Skin of body (tissue), 2 donors: ENCODE data around the gene RGS1. TPM values are rescaled to one million over a fixed set of nuclear protein-coding genes. Genes with fewer than 3 reads are reported as not detected.
"Not testable (repeated sequence)": the region's sequence is repeated elsewhere in the genome, so short reads cannot be mapped to it uniquely, and the experiment has no call there.

Source experiments
- DNase-seq: peaks from one replicate; lab custom pipeline; 2025; lab: John Stamatoyannopoulos, UW
- total RNA-seq: library from RNA; depleted of rRNA; stranded (reverse); fragments of >200 nt; gene quantifications from one replicate; pipeline ENCODE4 v1.2.3, GENCODE V29; 2014

RGS1 gene, protein sequence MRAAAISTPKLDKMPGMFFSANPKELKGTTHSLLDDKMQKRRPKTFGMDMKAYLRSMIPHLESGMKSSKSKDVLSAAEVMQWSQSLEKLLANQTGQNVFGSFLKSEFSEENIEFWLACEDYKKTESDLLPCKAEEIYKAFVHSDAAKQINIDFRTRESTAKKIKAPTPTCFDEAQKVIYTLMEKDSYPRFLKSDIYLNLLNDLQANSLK
- 13.0 TPM for total RNA-seq

GRCh38 chr1:192575499-192576189 lies at the start of gene RGS1:
TSS of gene RGS1 (plus strand) at chr1:192575773. CDS start at chr1:192575793, 20 bp downstream.
- no peak for DNase-seq

DNA sequence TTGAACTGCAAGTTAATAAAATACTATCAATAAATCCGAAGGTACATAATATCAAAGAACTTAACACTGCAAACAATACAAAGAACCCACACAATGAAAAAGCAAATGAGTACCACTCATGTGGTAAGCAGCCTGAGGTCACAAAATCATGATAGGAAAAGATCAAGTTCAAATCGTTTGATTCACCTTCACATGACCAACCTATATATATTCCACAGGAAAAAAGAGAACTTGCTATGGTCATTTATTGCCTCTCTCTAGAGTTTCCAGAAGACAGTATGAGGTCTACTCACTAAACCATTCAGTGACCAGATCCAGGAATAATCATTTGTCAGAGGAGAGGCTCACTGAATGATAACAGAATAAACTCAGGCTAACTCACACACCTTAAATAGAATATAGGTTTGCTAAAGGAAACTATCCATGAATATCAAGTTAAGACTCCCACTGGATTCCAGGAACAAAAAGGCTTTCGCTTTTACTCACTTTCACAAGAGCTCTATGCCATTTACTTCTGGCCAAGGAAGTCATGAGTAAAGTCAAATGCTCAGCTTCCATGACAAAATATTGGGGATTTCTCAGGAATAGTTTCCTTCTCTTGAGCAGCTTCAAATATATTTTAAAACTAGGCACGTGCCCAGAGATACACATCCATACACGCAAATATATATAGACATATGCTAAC lies 48.3 kb upstream of the RGS1 start:
- no peak for DNase-seq

- DNase-seq = no peak
Measured at GRCh38 chr1:192527950-192528349, 47.6 kb upstream of the RGS1 start.

- DNase-seq = no peak
Measured at GRCh38 chr1:192529031-192529755, 46.4 kb upstream of the RGS1 start.

- DNase-seq = no peak
Measured at GRCh38 chr1:192529811-192530210, 45.8 kb upstream of the RGS1 start.

DNA sequence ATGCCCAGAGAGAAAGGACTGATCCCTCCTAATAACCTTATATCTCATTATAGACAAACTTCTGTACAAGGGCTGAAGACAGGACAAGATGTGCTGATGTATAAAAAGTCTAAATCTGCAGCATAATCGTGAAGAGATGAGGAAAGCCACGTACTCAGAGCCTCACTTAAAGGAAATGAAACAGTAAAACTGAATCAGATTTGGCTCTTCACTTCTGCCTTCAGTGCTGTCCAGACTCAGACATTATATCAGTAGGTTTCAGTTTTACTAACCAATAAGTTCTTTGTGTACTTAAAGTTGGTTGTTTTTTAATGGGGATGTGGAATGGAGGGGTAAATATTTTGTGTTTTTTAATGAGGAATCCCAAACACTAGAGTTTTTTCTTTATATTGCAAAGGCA lies 45.3 kb upstream of the RGS1 start:
- DNase-seq = no peak

DNA sequence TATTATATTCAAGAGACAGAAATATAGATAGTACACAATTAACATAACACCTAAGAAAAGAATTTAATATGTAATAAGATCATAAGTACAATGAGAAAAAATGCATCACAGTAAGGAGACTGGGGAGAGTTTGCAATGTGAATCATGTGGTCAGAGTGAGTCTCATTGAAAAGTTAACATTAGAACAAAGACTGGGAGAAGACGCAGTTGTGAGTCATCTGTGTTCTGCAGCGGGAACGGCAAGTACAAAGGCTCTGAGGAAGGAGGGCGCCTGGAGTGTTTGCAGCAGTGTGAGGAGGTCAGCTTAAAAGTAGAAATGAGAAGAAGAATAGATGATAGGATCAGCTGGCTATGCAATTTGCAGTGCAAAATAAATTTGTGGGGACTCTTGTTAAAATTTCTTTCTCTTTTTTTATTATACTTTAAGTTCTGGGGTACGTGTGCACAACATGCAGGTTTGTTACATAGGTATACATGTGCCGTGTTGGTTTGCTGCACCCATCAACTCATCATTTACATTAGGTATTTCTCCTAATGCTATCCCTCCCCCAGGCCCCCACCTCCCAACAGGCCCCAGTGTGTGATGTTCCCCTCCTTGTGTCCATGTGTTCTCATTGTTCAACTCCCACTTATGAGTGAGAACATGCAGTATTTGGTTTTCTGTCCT lies 44.4 kb upstream of the RGS1 start:
- not testable (repeated sequence) for DNase-seq

GRCh38 chr1:192534666-192535065 lies 40.9 kb upstream of the RGS1 start:
- DNase-seq = no peak

DNA sequence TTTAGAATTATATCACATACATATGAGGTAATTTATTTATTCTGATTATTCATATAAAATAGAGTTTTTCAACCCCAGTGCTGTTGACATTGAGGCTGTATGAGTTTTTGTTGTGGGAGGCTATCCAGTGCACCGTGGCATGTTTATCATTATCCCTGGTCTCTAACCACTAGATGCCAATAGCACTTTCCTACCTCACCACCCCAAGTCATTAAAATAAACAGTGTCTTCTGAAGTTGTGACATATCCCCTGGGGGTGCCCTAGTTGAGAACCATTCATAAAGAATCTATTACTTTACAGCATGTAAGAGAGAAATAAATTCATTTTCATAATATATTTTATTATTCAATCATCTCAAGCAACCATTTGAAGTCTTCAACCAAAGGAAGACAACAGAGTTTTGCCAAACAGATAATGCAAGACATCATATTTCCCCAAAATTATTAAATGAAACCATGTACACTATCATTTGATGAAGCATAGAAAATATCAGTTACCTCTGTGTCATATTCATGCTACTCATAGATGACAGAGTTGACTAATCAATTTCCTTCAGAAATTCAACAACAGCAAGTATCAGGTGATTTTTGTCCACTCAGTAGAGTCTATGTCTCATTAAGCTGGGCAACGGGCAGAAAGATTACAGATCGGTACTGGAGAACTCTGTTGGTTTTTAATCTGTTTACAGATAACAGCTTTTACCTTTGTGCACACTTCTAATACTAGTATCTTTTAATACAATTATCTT lies 39.5 kb upstream of the RGS1 start:
- no peak for DNase-seq

DNA sequence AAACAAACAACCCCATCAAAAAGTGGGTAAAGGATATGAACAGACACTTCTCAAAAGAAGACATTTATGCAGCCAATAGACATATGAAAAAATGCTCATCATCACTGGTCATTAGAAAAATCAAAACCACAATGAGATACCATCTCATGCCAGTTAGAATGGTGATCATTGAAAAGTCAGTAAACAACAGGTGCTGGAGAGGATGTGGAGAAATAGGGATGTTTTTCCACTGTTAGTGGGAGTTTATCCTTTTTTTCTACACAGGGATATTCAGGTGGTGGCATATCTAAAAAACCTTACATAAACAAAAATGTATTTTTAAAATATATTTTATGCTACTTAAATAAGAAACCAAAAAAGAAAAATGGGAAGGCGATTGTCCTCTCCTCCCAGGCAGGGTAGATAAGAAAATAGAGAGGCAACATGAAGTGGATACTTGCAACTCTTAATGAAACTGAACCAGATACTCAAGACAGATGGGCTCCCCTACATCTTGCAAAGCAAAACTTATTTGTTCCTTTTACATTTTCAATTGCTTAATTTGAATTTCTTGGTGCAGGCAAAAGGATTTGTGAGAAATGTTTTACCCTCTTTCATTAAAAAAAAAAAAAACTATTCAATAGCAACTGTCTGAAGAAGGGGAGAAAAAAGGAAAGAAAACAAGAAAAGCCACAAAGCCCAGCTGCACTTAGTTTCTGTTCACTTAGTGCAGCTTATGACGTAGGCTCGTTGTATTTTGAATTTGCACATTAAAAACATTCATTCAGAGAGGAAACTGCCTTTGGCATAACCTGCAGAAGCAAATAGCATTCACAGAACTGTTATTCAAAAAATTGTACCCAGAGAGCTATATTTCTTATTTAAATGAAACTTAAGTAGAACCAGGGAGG lies 36.9 kb upstream of the RGS1 start:
- DNase-seq = peak; percentile 63

DNA sequence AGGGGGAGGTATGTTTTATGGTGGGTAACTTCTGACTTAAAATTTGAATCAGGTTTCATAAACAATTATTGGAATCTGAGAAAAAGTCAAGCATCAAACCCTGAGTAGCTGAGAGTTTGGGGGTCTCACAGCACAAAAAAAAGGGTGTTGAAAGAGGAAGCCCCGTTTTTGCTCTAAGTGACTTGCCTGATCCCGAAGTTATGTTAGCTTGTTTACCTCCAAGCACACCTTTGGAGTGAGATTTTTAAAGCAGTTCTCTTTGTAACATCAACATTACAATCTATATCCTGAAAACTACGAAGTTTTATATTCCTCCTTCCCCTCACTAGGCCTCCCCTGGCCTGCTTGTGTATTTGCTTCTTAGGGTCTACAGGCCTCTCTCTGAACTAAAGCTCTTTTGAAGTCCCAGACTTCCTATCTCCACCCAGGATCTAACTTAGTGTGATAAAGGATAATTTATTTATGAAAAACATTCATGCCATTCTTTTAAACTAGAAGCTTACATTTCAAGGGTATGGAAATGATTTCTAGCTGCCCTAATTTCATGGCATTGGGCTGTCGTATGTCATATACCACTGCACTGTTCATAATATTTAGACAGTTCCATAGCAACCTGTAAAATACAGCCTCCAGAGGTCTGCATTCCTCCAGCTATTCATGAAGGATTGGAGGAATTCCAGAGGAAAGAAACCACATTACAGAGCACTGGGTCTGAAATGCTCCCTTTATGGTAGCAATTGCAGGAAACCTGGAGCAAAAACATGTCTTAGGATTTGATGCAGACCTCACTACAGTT lies 36.1 kb upstream of the RGS1 start:
- peak; percentile 93 for DNase-seq

DNA sequence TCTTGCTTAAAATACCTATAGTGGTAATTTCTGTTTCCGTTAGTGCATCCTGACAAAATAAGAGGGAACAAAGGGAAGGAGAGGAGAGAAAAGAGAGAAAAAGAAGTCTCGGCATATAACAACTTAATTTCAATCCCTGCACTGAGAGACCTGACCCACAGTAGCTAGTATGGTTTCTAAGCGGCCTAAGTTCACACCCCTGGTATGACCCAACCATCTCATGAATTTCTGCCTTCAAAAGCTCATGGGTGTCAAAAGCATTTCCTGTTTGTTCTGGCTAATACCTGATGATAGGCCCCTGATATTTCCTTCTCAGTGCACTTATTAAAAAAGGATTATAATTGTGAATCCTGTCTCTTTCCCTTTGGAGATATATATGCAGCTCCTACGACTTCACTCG lies 32.1 kb upstream of the RGS1 start:
- no peak for DNase-seq

DNA sequence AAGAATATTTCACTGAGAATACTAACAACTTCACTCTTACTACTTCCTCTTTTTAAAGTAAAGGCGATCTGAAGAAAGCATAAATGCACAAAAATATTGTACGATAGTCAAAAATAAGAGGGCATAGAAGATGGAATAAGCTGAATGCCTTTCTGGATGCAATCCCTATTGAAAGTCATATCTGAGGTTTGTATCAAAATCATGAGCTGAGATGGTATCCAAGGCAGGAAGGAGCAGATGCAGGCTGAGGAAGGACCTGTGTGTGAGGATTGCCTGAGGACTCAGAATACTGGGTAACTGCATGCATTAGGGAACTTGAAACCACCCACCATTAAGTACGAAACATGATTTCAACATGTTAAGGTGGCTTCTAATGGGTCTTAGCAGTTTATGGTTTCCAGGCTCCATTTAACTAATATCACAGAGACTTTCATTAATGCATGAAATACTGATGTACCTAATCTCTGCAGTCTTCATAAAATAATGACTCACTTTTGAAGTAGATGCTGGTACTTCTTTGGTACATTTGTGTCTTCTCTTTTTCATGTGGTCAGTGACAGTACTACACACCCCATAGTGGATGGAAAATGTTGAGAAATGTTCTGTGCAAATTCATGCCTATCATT lies 29.6 kb upstream of the RGS1 start:
- no peak for DNase-seq

DNA sequence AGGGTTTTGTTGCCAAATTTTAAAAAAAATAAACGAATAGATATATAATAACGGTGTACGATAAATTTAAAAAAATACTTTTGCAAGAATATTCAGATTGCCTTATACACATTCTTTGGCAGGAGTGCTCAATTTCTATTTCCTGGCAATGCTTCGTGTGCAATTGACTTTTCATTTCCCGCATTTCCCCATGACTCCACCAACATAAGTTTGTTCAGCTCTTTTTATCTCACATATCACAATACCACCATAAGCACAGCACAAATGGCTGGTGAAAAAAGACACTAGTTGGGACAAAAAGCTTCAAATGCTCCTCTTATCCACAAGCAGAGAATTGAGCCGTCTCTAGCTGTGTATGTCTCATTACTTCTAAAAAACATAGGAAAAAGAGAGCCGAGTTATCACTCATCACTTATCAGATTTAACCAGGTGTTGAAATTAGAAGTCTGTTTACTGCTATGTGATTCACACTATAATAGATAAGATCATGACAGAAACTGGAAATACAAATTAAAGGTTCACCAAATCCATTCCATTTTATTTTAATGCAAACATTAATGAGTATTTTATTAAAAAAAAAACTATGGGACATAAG lies 28.9 kb upstream of the RGS1 start:
- no peak for DNase-seq

DNA sequence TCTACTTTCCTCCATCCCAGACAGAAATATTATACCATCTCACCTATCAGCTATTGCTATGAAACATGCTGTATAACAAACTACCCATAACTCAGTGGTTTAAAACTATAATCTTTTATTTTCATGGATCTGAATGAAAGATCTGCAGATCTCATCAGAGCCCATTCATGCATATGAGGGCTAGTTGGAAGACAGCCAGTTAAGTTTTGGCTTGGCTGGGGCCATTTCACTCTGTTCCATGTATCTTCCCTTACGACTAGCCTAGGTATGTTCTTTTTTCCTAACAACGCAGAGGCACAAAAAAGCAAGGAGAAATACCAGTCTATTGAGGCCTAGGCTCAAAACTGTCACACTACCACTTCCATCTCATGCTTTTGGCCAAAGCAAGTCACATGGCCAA lies 28.1 kb upstream of the RGS1 start:
- no peak for DNase-seq

GRCh38 chr1:192549937-192550336 lies 25.6 kb upstream of the RGS1 start:
- no peak for DNase-seq

- DNase-seq = no peak
Measured at GRCh38 chr1:192550922-192551534, 24.5 kb upstream of the RGS1 start.

DNA sequence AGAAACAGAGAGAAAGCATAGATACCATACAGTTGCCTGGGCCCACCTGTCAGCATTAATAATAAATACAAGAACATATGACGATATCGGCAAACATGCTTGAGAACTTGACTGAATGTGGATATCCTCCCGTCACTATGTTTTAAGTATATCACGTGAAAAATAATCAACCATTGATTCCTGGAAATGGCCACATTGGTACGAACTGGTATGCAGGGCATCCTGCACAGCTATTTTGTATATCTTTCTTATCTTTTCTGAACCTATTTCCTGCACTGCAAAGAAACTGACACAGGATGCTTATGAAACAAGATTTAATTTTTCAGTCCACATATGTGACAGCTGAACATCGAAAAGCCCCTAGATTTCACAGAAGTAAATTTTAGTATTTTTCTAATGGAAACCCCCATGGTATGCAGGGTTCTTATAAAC lies 22.8 kb upstream of the RGS1 start:
- no peak for DNase-seq
